OCI-LY1 (cell line): ENCODE data around the gene TGM4.

Experiments
- H2AFZ ChIP-seq: fragments of 200-600 bp; sonication (generic), shearing (Covaris generic); 2 replicates; pipeline ENCODE4 v1.6.0; 2014; ENCODE audit warnings: antibody characterized with exemption, mild to moderate bottlenecking, low read length
- H3F3A ChIP-seq: fragments of 200-600 bp; sonication (generic), shearing (Covaris generic); 2 replicates; pipeline ENCODE4 v1.6.0; 2014; ENCODE audit warnings: mild to moderate bottlenecking, antibody characterized with exemption, low read length, moderate library complexity; ENCODE audit not compliant: insufficient read depth
- H3K27ac ChIP-seq: fragments of 200-600 bp; sonication (generic); 2 replicates; pipeline ENCODE4 v1.5.1; 2014; ENCODE audit warnings: low read length, mixed run types, mild to moderate bottlenecking, low read depth; ENCODE audit not compliant: poor library complexity, severe bottlenecking
- H3K27me3 ChIP-seq: fragments of 200-600 bp; sonication (generic); 2 replicates; pipeline ENCODE4 v1.6.0; 2014; ENCODE audit warnings: antibody characterized with exemption, mild to moderate bottlenecking, low read length, moderate library complexity; ENCODE audit not compliant: insufficient read depth
- H3K36me3 ChIP-seq: fragments of 200-600 bp; sonication (generic); 2 replicates; pipeline ENCODE4 v1.6.1; 2014; ENCODE audit warnings: mild to moderate bottlenecking, antibody characterized with exemption, low read length, moderate library complexity, mixed read lengths; ENCODE audit not compliant: insufficient read depth
- H3K4me1 ChIP-seq: fragments of 200-600 bp; sonication (generic); 2 replicates; pipeline ENCODE4 v1.5.1; 2014; ENCODE audit warnings: mild to moderate bottlenecking, low read length, moderate library complexity; ENCODE audit not compliant: insufficient read depth, severe bottlenecking
- H3K4me2 ChIP-seq: fragments of 200-600 bp; sonication (generic), shearing (Covaris generic); 2 replicates; pipeline ENCODE4 v1.6.1; 2014; ENCODE audit warnings: low read length
- H3K4me3 ChIP-seq: fragments of 200-600 bp; sonication (generic); 2 replicates; pipeline ENCODE4 v1.5.1; 2014; ENCODE audit warnings: low read length, low read depth, mild to moderate bottlenecking, mixed read lengths; ENCODE audit not compliant: poor library complexity, severe bottlenecking
- H3K79me2 ChIP-seq: fragments of 200-600 bp; shearing (Covaris generic); 2 replicates; pipeline ENCODE4 v1.6.1; 2016; ENCODE audit warnings: mixed run types, low read length, mixed read lengths; ENCODE audit not compliant: insufficient read depth
- H3K9ac ChIP-seq: fragments of 200-600 bp; sonication (generic), shearing (Covaris generic); 2 replicates; pipeline ENCODE4 v1.6.1; 2014; ENCODE audit warnings: mild to moderate bottlenecking, low read length, mixed read lengths
- H3K9me2 ChIP-seq: fragments of 200-600 bp; sonication (generic), shearing (Covaris generic); 2 replicates; pipeline ENCODE4 v1.6.1; 2014; ENCODE audit warnings: low read depth, mild to moderate bottlenecking, low read length, mixed read lengths
- H3K9me3 ChIP-seq: fragments of 200-600 bp; shearing (Covaris generic); 2 replicates; pipeline ENCODE4 v1.6.1; 2014; ENCODE audit warnings: low read length, mixed read lengths
- H4K20me1 ChIP-seq: fragments of 200-600 bp; sonication (generic), shearing (Covaris generic); 2 replicates; pipeline ENCODE4 v1.6.0; 2016; ENCODE audit warnings: mild to moderate bottlenecking, low read length; ENCODE audit not compliant: insufficient read depth
- EZH2 ChIP-seq: fragments of 200-600 bp; sonication (generic), shearing (Covaris generic); IDR thresholded peaks from 2 replicates; pipeline ENCODE4 v1.8.0; 2017; ENCODE audit warnings: borderline replicate concordance, mixed run types, mild to moderate bottlenecking, antibody characterized with exemption, low read length, moderate library complexity, mixed read lengths
- TF ChIP-seq, protein P1 (sequence below): fragments of 200-600 bp; sonication (generic), shearing (Covaris generic); IDR thresholded peaks from 2 replicates; pipeline ENCODE4 v1.5.1; 2017; ENCODE audit warnings: mild to moderate bottlenecking, antibody characterized with exemption, low read length, moderate library complexity, mixed read lengths

The TGM4 gene

DNA sequence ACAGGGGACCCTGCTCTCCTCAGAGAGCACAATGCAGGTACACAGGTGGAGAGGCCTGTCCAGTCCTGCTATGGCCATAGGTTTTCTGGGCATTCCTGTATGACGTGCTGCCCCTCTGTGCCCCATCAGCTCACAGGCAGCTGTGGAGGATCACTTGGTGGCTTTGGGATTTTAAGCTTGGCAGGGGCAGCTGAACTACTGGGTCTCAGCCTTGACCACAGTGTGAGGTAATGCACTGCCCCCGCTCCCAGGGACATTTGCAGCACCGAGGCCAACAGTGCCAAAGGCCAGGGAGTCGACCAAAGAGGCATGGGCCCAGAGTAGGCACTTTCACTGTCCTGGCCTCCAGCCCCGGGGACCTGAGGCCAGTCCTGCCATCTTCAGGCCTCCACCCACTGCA, 55.4 kb downstream of the TGM4 start:
- Histone ChIP-seq H3K4me3 (no peak overlapping the region), H2AFZ (no peak overlapping the region), H4K20me1 (no peaks in the 10 kb centered on the region), H3K27ac (no peak overlapping the region), H3K9ac (no peak overlapping the region), H3F3A (no peaks in the 10 kb centered on the region), H3K36me3 (peaks cover 46% of the 10 kb centered on the region), H3K79me2 (no peaks in the 10 kb centered on the region), H3K27me3 (no peaks in the 10 kb centered on the region), H3K4me1 (no peaks in the 10 kb centered on the region), H3K9me3 (no peaks in the 10 kb centered on the region), H3K4me2 (no peak overlapping the region), H3K9me2 (no peaks in the 10 kb centered on the region)
- TF ChIP-seq, protein P1, sequence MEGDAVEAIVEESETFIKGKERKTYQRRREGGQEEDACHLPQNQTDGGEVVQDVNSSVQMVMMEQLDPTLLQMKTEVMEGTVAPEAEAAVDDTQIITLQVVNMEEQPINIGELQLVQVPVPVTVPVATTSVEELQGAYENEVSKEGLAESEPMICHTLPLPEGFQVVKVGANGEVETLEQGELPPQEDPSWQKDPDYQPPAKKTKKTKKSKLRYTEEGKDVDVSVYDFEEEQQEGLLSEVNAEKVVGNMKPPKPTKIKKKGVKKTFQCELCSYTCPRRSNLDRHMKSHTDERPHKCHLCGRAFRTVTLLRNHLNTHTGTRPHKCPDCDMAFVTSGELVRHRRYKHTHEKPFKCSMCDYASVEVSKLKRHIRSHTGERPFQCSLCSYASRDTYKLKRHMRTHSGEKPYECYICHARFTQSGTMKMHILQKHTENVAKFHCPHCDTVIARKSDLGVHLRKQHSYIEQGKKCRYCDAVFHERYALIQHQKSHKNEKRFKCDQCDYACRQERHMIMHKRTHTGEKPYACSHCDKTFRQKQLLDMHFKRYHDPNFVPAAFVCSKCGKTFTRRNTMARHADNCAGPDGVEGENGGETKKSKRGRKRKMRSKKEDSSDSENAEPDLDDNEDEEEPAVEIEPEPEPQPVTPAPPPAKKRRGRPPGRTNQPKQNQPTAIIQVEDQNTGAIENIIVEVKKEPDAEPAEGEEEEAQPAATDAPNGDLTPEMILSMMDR: no peak
- no peak for TF ChIP-seq EZH2

DNA sequence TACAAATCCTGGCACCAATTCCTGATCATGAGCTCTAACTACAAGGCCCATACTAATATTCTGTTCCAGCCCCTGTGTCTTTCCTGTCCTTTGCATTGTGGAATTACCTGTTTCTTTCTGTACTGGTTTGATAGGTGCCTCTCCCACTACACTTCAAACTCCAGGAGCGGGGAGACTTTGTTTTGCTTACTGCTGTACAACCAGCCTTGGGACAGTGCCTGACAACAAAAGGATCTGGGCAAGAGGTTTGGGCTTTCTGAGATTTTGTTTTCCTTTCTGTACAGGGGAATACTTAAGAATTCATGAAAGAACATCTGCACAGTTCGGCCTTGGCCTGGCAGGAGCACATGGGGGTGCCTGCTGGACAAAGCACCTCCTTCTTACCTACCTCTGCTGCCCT, 56.5 kb downstream of the TGM4 start:
- no peaks in the 10 kb centered on the region for H3K79me2 ChIP-seq
- H4K20me1 ChIP-seq: no peaks in the 10 kb centered on the region
- no peaks in the 10 kb centered on the region for H3K9me3 ChIP-seq
- no peak overlapping the region for H3K9ac ChIP-seq
- no peak overlapping the region for H3K27ac ChIP-seq
- no peak overlapping the region for H3K4me3 ChIP-seq
- no peaks in the 10 kb centered on the region for H3K4me1 ChIP-seq
- H3K4me2 ChIP-seq: no peak overlapping the region
- H2AFZ ChIP-seq: no peak overlapping the region
- TF ChIP-seq EZH2: no peak
- TF ChIP-seq, protein P1: no peak
- H3F3A ChIP-seq: no peaks in the 10 kb centered on the region
- no peaks in the 10 kb centered on the region for H3K9me2 ChIP-seq
- H3K36me3 ChIP-seq: peaks cover 39% of the 10 kb centered on the region
- no peaks in the 10 kb centered on the region for H3K27me3 ChIP-seq

DNA sequence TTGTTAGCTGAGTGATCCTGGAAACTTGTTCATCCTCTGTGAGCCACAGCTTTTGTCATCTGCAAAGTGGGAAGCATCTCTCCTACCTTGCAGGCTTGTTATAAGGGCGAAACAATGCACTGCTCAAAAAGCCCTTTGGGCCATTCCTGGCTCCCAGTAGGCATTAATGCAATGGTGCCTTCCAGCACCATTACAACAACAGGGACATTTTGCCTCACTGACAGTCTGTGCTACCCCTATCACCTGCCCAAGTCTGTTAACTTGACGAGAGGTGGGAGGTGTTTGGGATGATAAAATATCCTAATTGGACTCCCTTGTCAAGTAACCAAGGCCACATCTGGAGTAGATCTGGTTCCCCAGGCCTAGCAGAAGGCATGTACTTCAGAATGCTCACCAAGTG, 57.4 kb downstream of the TGM4 start:
- Histone ChIP-seq H3K27me3 (no peaks in the 10 kb centered on the region), H3K9ac (no peak overlapping the region), H3F3A (no peaks in the 10 kb centered on the region), H3K36me3 (peaks cover 41% of the 10 kb centered on the region), H3K9me2 (no peaks in the 10 kb centered on the region), H2AFZ (no peak overlapping the region), H4K20me1 (no peaks in the 10 kb centered on the region), H3K27ac (no peak overlapping the region), H3K4me1 (no peaks in the 10 kb centered on the region), H3K79me2 (no peaks in the 10 kb centered on the region), H3K4me3 (no peak overlapping the region), H3K9me3 (no peaks in the 10 kb centered on the region), H3K4me2 (no peak overlapping the region)
- TF ChIP-seq EZH2: no peak
- TF ChIP-seq, protein P1: no peak
